ENCODE results near the gene SP140. TPM values are rescaled to one million over a fixed set of nuclear protein-coding genes. Genes with fewer than 3 reads are reported as not detected.
"Not testable (repeated sequence)": the region's sequence is repeated elsewhere in the genome, so short reads cannot be mapped to it uniquely, and the experiment has no call there.

The SP140 gene
- total and polyA plus RNA-seq, 8 donors: 0.12 to 1.5 (median 0.34) TPM

- TF ChIP-seq CTCF (IDR thresholded peaks at IDR 0.05): no peak
- H3K4me3 ChIP-seq: no peak overlapping the region
- 89 to 97% methylated on average over 7 of the region's 7 CpGs for WGBS, 2 donors
These were observed 104.5 kb downstream of the SP140 start for GRCh38 chr2:230329946-230330605.

GRCh38 chr2:230330725-230331124 is 105.2 kb downstream of the SP140 start:
- H3K36me3 ChIP-seq: no peaks in the 10 kb centered on the region
- 91 to 92% methylated on average over 7 of the region's 7 CpGs for WGBS, 2 donors

More at GRCh38 chr2:230329946-230330605, 104.5 kb downstream of the SP140 start:
- Histone ChIP-seq H3K36me3 (no peaks in the 10 kb centered on the region), H3K9me3 (no peaks in the 10 kb centered on the region), H3K27ac (no peak overlapping the region), H3K27me3 (no peaks in the 10 kb centered on the region), H3K4me1 (no peaks in the 10 kb centered on the region)
- no peak for FAIRE-seq
- no peak for DNase-seq
- no peak for ATAC-seq
- intact Hi-C loops (cut with DNase I): no loop called here

GRCh38 chr2:230335461-230335863 is 109.9 kb downstream of the SP140 start:
- FAIRE-seq: no peak
- TF ChIP-seq CTCF (IDR thresholded peaks at IDR 0.05): no peak
- Histone ChIP-seq H3K36me3 (no peaks in the 10 kb centered on the region), H3K4me1 (no peaks in the 10 kb centered on the region), H3K9me3 (no peaks in the 10 kb centered on the region), H3K27ac (no peak overlapping the region), H3K4me3 (no peak overlapping the region), H3K27me3 (no peaks in the 10 kb centered on the region)
- 34 to 43% methylated on average over 3 of the region's 3 CpGs for WGBS, 2 donors
- no peak for DNase-seq
- intact Hi-C loops (cut with DNase I): no loop called here
- no peak for ATAC-seq

More at GRCh38 chr2:230330725-230331124, 105.2 kb downstream of the SP140 start:
- Histone ChIP-seq H3K27me3 (no peaks in the 10 kb centered on the region), H3K9me3 (no peaks in the 10 kb centered on the region), H3K4me3 (no peak overlapping the region), H3K4me1 (no peaks in the 10 kb centered on the region), H3K27ac (no peak overlapping the region)
- no peak for TF ChIP-seq CTCF (IDR thresholded peaks at IDR 0.05)
- no peak for DNase-seq
- no peak for FAIRE-seq
- ATAC-seq: no peak
- intact Hi-C loops (cut with DNase I): no loop called here

DNA sequence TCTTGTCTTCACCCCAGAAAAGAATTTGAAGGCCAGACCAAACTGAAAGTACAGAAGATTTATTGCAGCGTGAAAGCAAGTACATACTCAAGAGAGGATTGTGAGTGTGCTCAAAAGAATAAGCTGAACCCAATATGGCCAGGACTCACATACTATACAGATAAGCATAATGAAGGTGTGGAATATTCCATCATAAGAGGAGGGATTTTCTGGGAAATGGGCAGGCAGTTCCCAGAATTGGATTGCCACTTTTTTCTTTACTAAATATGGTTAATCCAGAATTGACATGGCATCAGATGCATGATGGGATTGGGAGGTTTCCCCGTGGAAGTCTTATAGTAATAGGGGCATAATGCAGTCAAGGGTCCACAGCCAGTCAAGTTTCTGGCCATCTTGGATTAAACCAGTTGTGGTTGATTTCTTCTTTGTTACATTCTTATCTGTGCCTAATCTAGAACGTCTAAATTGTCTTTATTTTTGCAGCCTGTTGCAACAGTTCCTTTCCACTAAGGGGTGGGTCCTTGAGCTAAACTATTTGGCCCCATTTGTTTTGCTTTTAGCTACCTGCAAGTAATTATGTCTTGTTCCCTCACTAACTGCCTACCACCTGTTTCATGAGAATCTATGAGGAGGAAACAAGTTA is 110.4 kb downstream of the SP140 start:
- no peak overlapping the region for H3K4me3 ChIP-seq
- H3K27me3 ChIP-seq: no peaks in the 10 kb centered on the region
- no peak overlapping the region for H3K27ac ChIP-seq
- no peak for ATAC-seq
- H3K9me3 ChIP-seq: no peaks in the 10 kb centered on the region
- no peaks in the 10 kb centered on the region for H3K4me1 ChIP-seq
- no peak for TF ChIP-seq CTCF (IDR thresholded peaks at IDR 0.05)
- no peak for FAIRE-seq
- no peak for DNase-seq
- WGBS, 2 donors: 71 to 77% methylated on average over 3 of the region's 3 CpGs
- intact Hi-C loops (cut with DNase I): no loop called here
- H3K36me3 ChIP-seq: no peaks in the 10 kb centered on the region

GRCh38 chr2:230341936-230342528 is 116.5 kb downstream of the SP140 start:
- FAIRE-seq; H3K4me3 ChIP-seq; ATAC-seq; intact Hi-C loops (cut with DNase I); DNase-seq; H3K27me3 ChIP-seq; H3K36me3 ChIP-seq; H3K27ac ChIP-seq; H3K4me1 ChIP-seq; H3K9me3 ChIP-seq: not testable (repeated sequence)
- 84 to 92% methylated on average over 27 to 33 of the region's 33 CpGs for WGBS, 2 donors

DNA sequence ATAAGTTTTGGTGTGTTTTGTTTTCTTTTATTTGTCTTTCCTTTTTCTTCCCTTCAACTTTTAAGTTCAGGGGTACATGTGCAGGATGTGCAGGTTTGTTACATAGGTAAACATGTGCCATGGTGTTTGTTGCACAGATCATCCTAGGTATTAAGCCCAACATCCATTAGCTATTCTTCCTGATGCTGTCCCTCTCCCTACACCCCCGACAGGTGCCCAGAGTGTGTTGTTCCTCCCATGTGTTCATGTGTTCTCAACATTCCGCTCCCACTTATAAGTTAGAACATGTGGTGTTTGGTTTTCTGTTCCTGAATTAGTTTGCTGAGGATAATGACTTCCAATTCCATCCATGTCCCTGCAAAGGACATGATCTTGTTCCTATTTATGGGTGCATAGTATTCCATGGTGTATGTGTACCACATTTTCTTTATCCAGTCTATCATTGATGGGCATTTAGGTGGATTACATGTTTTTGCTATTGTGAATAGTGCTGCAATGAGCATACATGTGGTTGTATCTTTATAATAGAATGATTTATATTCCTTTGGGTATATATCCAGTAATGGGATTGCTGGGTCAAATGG is 117.6 kb downstream of the SP140 start:
- H3K27me3 ChIP-seq; FAIRE-seq; H3K36me3 ChIP-seq; intact Hi-C loops (cut with DNase I); H3K27ac ChIP-seq; H3K4me1 ChIP-seq; DNase-seq; H3K4me3 ChIP-seq; H3K9me3 ChIP-seq; ATAC-seq: not testable (repeated sequence)
- WGBS, 2 donors: 86 to 98% methylated on average over 2 of the region's 2 CpGs
